Neural cell (in vitro differentiated cells): ENCODE data around the gene QSOX2.

Experiments
- CTCF ChIP-seq: fragments of 450-650 bp; IDR thresholded peaks from 2 replicates; pipeline ENCODE4 v1.5.1; 2014; ENCODE audit warnings: antibody characterized with exemption, mild to moderate bottlenecking, moderate library complexity; ENCODE audit not compliant: poor library complexity, severe bottlenecking
- POLR2AphosphoS5 ChIP-seq: IDR thresholded peaks from 2 replicates; pipeline ENCODE4 v1.6.1; 2012

GRCh38 chr9:136230773-136231172 lies 14.8 kb downstream of the QSOX2 start:
- TF ChIP-seq CTCF = no peak
- TF ChIP-seq POLR2AphosphoS5 = no peak
